GM10266 (cell line): ENCODE results near the gene CHN2.

Experiments
- DNase-seq: peaks from one replicate; pipeline ENCODE4 v3.0.0; 2012; ENCODE audit errors: extremely low spot score
- CTCF ChIP-seq: IDR thresholded peaks from 2 replicates; pipeline ENCODE4 v1.5.1; 2012; ENCODE audit warnings: mild to moderate bottlenecking, low read depth; ENCODE audit not compliant: control insufficient read depth, insufficient read depth; ENCODE audit errors: missing control alignments

The CHN2 gene

GRCh38 chr7:29499932-29500331 is 305.4 kb downstream of the CHN2 start:
- TF ChIP-seq CTCF: no peak
- DNase-seq: no peak

GRCh38 chr7:29500719-29501118 is 306.1 kb downstream of the CHN2 start:
- no peak for DNase-seq
- no peak for TF ChIP-seq CTCF

- TF ChIP-seq CTCF: no peak
- DNase-seq: no peak
Observed at GRCh38 chr7:29502133-29502532, 307.6 kb downstream of the CHN2 start.

- DNase-seq: no peak
- TF ChIP-seq CTCF: no peak
Observed at GRCh38 chr7:29505931-29506330, 311.4 kb downstream of the CHN2 start.

- no peak for TF ChIP-seq CTCF
- no peak for DNase-seq
Observed at GRCh38 chr7:29508608-29509007, 314.0 kb downstream of the CHN2 start.

GRCh38 chr7:29510028-29510427 is 315.5 kb downstream of the CHN2 start:
- DNase-seq: no peak
- no peak for TF ChIP-seq CTCF

GRCh38 chr7:29511337-29511736 is 316.8 kb downstream of the CHN2 start:
- no peak for DNase-seq
- no peak for TF ChIP-seq CTCF
